Stimulated activated CD4-positive, alpha-beta T cell treated with anti-CD3 and anti-CD28 coated beads, Interleukin-4, amount 100 ng/mL, for 24 hours (primary cell): ENCODE measurements around the gene RASSF3.
"Not testable (repeated sequence)": the region's sequence is repeated elsewhere in the genome, so short reads cannot be mapped to it uniquely, and the experiment has no call there.

Experiments
- DNase-seq: peaks from one replicate; pipeline ENCODE4 v3.0.0-alpha.2; 2020

RASSF3 gene

GRCh38 chr12:64610079-64610659, at the start of gene RASSF3:
RASSF3 (plus strand) TSS chr12:64610495; CDS start chr12:64610633, 138 bp downstream.
- peak; percentile 64 for DNase-seq

- DNase-seq, result no peak
These were observed 48.8 kb upstream of the RASSF3 start for GRCh38 chr12:64561302-64562136.

GRCh38 chr12:64566122-64566521, 44.2 kb upstream of the RASSF3 start:
- DNase-seq, result no peak

GRCh38 chr12:64566831-64567517, 43.3 kb upstream of the RASSF3 start:
- DNase-seq, result no peak

GRCh38 chr12:64567570-64567969, 42.7 kb upstream of the RASSF3 start:
- no peak for DNase-seq

- DNase-seq, result no peak
These were observed 42.0 kb upstream of the RASSF3 start for GRCh38 chr12:64568298-64568697.

GRCh38 chr12:64569923-64570691, 40.2 kb upstream of the RASSF3 start:
- no peak for DNase-seq

GRCh38 chr12:64571411-64571810, 38.9 kb upstream of the RASSF3 start:
- DNase-seq, result no peak

GRCh38 chr12:64572241-64572640, 38.1 kb upstream of the RASSF3 start:
- DNase-seq, result no peak

GRCh38 chr12:64574837-64575236, 35.5 kb upstream of the RASSF3 start:
- DNase-seq, result no peak

- no peak for DNase-seq
These were observed 33.2 kb upstream of the RASSF3 start for GRCh38 chr12:64577046-64577445.

GRCh38 chr12:64578566-64578965, 31.7 kb upstream of the RASSF3 start:
- DNase-seq, result no peak

- DNase-seq, result no peak
These were observed 29.6 kb upstream of the RASSF3 start for GRCh38 chr12:64580681-64581080.

GRCh38 chr12:64582114-64582513, 28.2 kb upstream of the RASSF3 start:
- DNase-seq, result no peak

- DNase-seq, result no peak
These were observed 27.4 kb upstream of the RASSF3 start for GRCh38 chr12:64582862-64583261.

GRCh38 chr12:64583395-64583770, 26.9 kb upstream of the RASSF3 start:
- DNase-seq, result not testable (repeated sequence)

GRCh38 chr12:64583771-64584421, 26.4 kb upstream of the RASSF3 start:
- no peak for DNase-seq

- DNase-seq, result no peak
These were observed 25.2 kb upstream of the RASSF3 start for GRCh38 chr12:64585104-64585503.

- DNase-seq, result no peak
These were observed 22.8 kb upstream of the RASSF3 start for GRCh38 chr12:64587447-64587846.

- DNase-seq, result no peak
These were observed 20.1 kb upstream of the RASSF3 start for GRCh38 chr12:64590183-64590582.

- no peak for DNase-seq
These were observed 14.2 kb upstream of the RASSF3 start for GRCh38 chr12:64595863-64596793.
